Gastrocnemius medialis (tissue), 4 donors: ENCODE data around the gene PMEPA1. TPM values are rescaled to one million over a fixed set of nuclear protein-coding genes. Genes with fewer than 3 reads are reported as not detected.
A peak's percentile ranks its signal among the peaks of the same experiment; 100 is the strongest.

Experiments used
- ATAC-seq, 2 donors: fragments of 150-250 bp; one replicate each; pipeline ENCODE4 v1.9.1; 2016
- DNase-seq, 2 donors: peaks; one replicate each; pipeline ENCODE4 v3.0.0-alpha.2; 2019
- H3K27ac ChIP-seq, 4 donors: fragments of 200-600 bp; sonication (generic); 1 replicate in 1 of 4; 2 replicates in 3 of 4; pipeline ENCODE4 v1.5.1; 2016 to 2018; ENCODE audit warnings: mild to moderate bottlenecking in 2 of 4, moderate library complexity in 1 of 4
- H3K27me3 ChIP-seq, 3 donors: fragments of 200-600 bp; sonication (generic) in 2 of 3; 1 replicate in 1 of 3; 2 replicates in 2 of 3; pipeline versions ENCODE4 v1.5.1 to v1.6.0; 2016 to 2019; ENCODE audit warnings: mild to moderate bottlenecking in 1 of 3, moderate library complexity in 1 of 3
- H3K36me3 ChIP-seq, 2 donors: fragments of 200-600 bp; sonication (generic) in 1 of 2; one replicate each; pipeline ENCODE4 v1.5.1; 2017 to 2018
- H3K4me1 ChIP-seq, 2 donors: fragments of 200-600 bp; sonication (generic) in 1 of 2; one replicate each; pipeline ENCODE4 v1.5.1; 2016 to 2017; ENCODE audit warnings: mild to moderate bottlenecking in 2 of 2
- H3K4me3 ChIP-seq, 4 donors: fragments of 200-600 bp; sonication (generic) in 3 of 4; 1 replicate in 1 of 4; 2 replicates in 3 of 4; pipeline ENCODE4 v1.5.1; 2016 to 2019; ENCODE audit warnings: mild to moderate bottlenecking in 2 of 4
- H3K9me3 ChIP-seq, 3 donors: fragments of 200-600 bp; sonication (generic) in 2 of 3; 1 replicate in 1 of 3; 2 replicates in 2 of 3; pipeline ENCODE4 v1.5.1; 2016 to 2019
- POLR2A ChIP-seq, 2 donors: fragments of 450-650 bp; IDR thresholded peaks; one replicate each; pipeline ENCODE4 v1.6.1; 2017; ENCODE audit warnings: antibody characterized with exemption in 2 of 2, mild to moderate bottlenecking in 2 of 2, moderate library complexity in 2 of 2
- in situ Hi-C, 4 donors: fragments of 200-750 bp; cut with MboI; loops; one replicate each; pipeline versions ENCODE4 v1.15.0 to v1.8.0; 2017; ENCODE audit warnings: low sequenced_read_pairs in 4 of 4
- intact Hi-C: fragments of 100-400 bp; cut with DNase I; formaldehyde crosslinking; loops from one replicate; pipeline ENCODE4 v1.15.1; 2023; ENCODE audit warnings: low total_unique reads
- total RNA-seq, 4 donors: library from RNA; depleted of rRNA; stranded (reverse); fragments of >200 nt; gene quantifications; one replicate each; pipeline versions ENCODE4 v1.1.0 to v1.2.3, GENCODE V29; 2016
- TF ChIP-seq, protein P1 (sequence below), 5 experiments: fragments of 450-650 bp in 3 of 5; fragments of 200-600 bp in 2 of 5; sonication (generic) in 2 of 5; IDR thresholded peaks in 4 of 5; conservative IDR thresholded peaks in 1 of 5; 1 replicate in 4 of 5; 2 replicates in 1 of 5; pipeline ENCODE4 v1.5.1; 2016 to 2019; ENCODE audit warnings: antibody characterized with exemption in 5 of 5, mild to moderate bottlenecking in 3 of 5, moderate library complexity in 3 of 5

The PMEPA1 gene
- total RNA-seq, 4 donors from 2014 or later: 1.5 to 8.1 (median 5.8) TPM

DNA sequence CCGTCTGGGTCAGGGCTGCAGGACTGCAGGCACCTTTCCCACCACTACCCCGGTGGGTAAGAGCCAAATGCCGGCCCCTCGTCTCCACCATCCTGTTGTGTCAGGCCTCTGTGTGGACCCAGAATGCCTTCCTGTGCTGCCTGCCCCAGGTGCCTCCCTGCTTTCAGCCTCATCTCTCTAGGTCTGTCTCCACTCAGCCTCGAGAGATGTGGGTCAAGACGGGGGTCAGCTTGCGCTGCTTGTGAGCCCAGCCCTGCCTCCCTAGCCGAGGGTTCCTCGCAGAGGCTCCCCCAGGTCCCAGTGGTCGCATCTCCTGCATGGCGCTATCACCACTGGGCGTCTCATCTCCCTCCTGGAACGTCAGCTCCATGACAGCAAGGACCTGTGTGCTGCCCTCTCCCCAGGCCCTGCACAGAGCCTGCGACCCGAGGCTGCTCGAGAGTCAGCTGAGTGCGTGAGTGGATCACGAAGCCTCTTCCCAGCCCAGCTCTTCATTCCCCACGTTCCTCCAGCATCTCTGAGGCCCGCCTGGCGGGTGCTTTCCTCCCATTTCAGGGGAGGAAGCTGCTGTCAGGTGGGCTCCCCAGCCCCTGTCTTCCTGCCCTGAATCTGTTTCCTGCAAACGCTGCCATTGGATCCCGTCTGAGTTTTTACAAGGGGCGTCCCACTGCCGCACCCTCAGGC is 50.8 kb downstream of the PMEPA1 start:
- Histone ChIP-seq H3K4me3 (no peak overlapping the region), H3K27ac (no peak overlapping the region), H3K9me3 (no peaks in the 10 kb centered on the region), H3K36me3 (no peaks in the 10 kb centered on the region), H3K4me1 (peaks cover 3 to 8% of the 10 kb centered on the region in 2 donors), H3K27me3 (no peaks in the 10 kb centered on the region)
- no peak for ATAC-seq
- in situ Hi-C loops: loop anchor here in 3 of 4 donors (10.0 kb wide), 3 partner anchors 96 to 526 kb away; no protein-coding TSS in a partner anchor
- TF ChIP-seq, protein P1, sequence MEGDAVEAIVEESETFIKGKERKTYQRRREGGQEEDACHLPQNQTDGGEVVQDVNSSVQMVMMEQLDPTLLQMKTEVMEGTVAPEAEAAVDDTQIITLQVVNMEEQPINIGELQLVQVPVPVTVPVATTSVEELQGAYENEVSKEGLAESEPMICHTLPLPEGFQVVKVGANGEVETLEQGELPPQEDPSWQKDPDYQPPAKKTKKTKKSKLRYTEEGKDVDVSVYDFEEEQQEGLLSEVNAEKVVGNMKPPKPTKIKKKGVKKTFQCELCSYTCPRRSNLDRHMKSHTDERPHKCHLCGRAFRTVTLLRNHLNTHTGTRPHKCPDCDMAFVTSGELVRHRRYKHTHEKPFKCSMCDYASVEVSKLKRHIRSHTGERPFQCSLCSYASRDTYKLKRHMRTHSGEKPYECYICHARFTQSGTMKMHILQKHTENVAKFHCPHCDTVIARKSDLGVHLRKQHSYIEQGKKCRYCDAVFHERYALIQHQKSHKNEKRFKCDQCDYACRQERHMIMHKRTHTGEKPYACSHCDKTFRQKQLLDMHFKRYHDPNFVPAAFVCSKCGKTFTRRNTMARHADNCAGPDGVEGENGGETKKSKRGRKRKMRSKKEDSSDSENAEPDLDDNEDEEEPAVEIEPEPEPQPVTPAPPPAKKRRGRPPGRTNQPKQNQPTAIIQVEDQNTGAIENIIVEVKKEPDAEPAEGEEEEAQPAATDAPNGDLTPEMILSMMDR (IDR thresholded peaks at IDR 0.05 in 4 of 5, conservative IDR thresholded peaks at IDR 0.05 in 1 of 5): no peak
- TF ChIP-seq POLR2A (IDR thresholded peaks at IDR 0.05): no peak
- no peak for DNase-seq
- intact Hi-C loops: loop anchor here (5.0 to 10.0 kb wide), 2 partner anchors 88 to 546 kb away; no protein-coding TSS in a partner anchor

DNA sequence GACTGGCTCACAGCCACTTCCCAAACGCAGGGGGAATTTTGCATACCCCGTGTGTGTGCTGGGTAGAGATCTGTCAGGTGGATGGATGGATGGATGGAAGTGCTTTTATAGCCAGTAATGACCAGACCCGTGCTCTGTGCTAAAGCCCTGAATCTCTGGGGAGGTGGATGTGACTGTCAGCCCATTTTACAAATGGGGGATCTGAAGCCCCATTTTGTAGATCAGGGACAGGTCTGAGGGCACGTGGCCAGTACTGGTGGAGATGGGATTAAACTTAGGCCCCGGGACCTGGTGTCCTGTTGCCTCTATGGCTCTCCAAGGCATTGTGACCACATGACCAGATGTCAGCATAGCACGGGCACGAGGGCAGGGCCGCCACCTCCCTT is 51.4 kb downstream of the PMEPA1 start:
- Histone ChIP-seq H3K4me1 (peaks cover 3 to 8% of the 10 kb centered on the region in 2 donors), H3K36me3 (no peaks in the 10 kb centered on the region), H3K27ac (no peak overlapping the region), H3K9me3 (no peaks in the 10 kb centered on the region), H3K27me3 (no peaks in the 10 kb centered on the region), H3K4me3 (no peak overlapping the region)
- intact Hi-C loops: loop anchor here (5.0 to 10.0 kb wide), 2 partner anchors 89 to 546 kb away; no protein-coding TSS in a partner anchor
- ATAC-seq: no peak
- DNase-seq: peak in 1 of 2 donors; percentile 8
- no peak for TF ChIP-seq POLR2A (IDR thresholded peaks at IDR 0.05)
- TF ChIP-seq, protein P1 (IDR thresholded peaks at IDR 0.05 in 4 of 5, conservative IDR thresholded peaks at IDR 0.05 in 1 of 5): no peak
- in situ Hi-C loops: loop anchor here in 3 of 4 donors (10.0 kb wide), 3 partner anchors 96 to 526 kb away; no protein-coding TSS in a partner anchor

DNA sequence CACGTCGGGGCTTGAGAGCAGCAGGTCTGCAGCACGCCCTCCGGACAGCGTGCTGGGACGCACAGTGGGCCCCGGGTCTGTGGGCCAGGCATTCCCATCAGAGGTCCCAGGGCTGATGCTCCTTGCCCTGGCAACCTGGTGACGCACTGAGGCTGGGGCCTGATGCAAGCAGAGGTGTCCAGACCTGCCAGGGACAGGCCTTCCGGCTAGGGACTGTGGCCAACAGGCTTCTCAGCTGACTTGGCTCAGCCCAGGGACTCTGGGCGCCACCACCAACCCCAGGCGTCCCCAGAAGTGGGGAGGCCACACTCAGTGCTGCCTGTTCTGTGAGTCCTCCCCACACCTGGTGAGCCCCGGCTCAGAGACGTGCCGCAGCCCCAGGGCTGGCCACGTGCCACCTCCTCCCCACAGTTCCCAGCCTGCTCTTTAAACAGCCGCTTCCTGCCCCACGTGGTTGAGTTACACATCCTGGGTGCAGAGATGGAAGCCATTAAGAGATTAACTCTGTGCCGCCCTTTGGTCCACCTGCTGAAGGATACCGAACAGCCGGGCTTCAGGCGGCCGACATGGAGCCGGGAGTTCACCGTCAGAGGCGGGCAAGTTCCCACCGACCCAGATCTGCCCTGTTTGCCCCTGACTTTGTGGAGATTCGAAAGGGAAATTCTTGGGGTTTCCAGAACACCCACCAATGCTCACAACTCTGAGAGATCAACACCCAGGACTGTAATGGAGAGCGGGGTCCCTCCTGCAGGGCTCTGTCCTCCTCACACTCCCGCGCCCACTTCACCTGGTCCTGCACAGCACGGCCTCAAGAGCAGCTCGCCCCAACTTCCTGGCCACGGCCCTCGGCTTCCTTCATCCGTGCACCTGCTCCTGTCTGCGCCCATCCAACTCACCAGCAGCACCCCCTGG is 52.0 kb downstream of the PMEPA1 start:
- H3K27ac ChIP-seq: peak overlapping the region; percentile 4 to 77 (median 32)
- H3K4me1 ChIP-seq: peaks cover 3 to 8% of the 10 kb centered on the region in 2 donors
- H3K27me3 ChIP-seq: no peaks in the 10 kb centered on the region
- in situ Hi-C loops (loop anchor here in 3 of 4 donors (10.0 kb wide), 3 partner anchors 97 to 527 kb away; no protein-coding TSS in a partner anchor), intact Hi-C loops (loop anchor here (5.0 to 10.0 kb wide), 2 partner anchors 90 to 547 kb away; no protein-coding TSS in a partner anchor)
- no peaks in the 10 kb centered on the region for H3K36me3 ChIP-seq
- ATAC-seq: peak; percentile 62 to 82
- no peak overlapping the region for H3K4me3 ChIP-seq
- TF ChIP-seq, protein P1 (IDR thresholded peaks at IDR 0.05 in 4 of 5, conservative IDR thresholded peaks at IDR 0.05 in 1 of 5): no peak
- TF ChIP-seq POLR2A (IDR thresholded peaks at IDR 0.05): no peak
- peak; percentile 57 to 66 for DNase-seq
- no peaks in the 10 kb centered on the region for H3K9me3 ChIP-seq

DNA sequence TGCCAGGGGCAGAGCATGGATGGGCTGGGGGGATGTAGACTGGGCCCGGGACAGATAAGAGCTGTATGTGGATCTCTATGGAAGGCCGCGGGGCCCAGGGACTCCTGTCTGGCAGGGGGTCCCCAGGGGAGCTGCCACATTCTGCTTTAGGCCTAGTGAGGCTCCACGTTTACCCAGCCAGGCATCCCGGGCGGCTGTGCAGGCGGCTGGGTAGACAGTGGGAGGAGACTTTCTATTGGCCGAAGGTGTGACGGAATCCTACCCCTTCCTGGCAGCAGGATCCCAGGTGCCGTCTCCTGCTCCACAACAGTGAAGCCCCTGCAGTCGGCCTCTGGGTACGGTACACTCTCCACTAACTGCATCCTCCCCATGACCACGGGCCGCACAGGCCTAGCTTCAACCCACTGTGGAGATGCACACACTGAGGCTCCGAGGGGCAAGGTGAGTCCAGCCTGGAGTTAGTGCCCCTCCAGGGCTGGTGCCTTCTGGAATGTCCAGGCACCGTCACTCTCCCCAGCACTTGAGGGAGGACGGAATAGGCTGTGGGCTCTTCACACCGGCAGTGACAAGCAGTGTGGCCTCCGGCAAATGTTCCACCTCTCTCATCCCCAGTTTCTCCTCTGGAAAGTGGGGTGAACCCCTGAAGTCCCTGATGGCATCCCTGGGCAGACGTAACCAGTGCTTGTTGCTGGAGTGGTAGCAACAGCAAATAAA is 52.8 kb downstream of the PMEPA1 start:
- no peak for ATAC-seq
- no peak for TF ChIP-seq POLR2A (IDR thresholded peaks at IDR 0.05)
- TF ChIP-seq, protein P1 (IDR thresholded peaks at IDR 0.05 in 4 of 5, conservative IDR thresholded peaks at IDR 0.05 in 1 of 5): no peak
- in situ Hi-C loops: loop anchor here in 3 of 4 donors (10.0 kb wide), 3 partner anchors 98 to 528 kb away; no protein-coding TSS in a partner anchor

More for the DNA sequence above, 52.8 kb downstream of the PMEPA1 start:
- no peaks in the 10 kb centered on the region for H3K27me3 ChIP-seq
- no peaks in the 10 kb centered on the region for H3K9me3 ChIP-seq
- peaks cover 3 to 8% of the 10 kb centered on the region in 2 donors for H3K4me1 ChIP-seq
- DNase-seq: no peak
- intact Hi-C loops: loop anchor here (5.0 to 10.0 kb wide), 2 partner anchors 90 to 548 kb away; no protein-coding TSS in a partner anchor
- peaks cover 0 to 7% of the 10 kb centered on the region in 2 donors for H3K36me3 ChIP-seq
- peak overlapping the region in 2 of 4 donors; percentile 14 to 77 for H3K27ac ChIP-seq
- H3K4me3 ChIP-seq: no peak overlapping the region
